ENCODE results near the gene PDZD2.

DNA sequence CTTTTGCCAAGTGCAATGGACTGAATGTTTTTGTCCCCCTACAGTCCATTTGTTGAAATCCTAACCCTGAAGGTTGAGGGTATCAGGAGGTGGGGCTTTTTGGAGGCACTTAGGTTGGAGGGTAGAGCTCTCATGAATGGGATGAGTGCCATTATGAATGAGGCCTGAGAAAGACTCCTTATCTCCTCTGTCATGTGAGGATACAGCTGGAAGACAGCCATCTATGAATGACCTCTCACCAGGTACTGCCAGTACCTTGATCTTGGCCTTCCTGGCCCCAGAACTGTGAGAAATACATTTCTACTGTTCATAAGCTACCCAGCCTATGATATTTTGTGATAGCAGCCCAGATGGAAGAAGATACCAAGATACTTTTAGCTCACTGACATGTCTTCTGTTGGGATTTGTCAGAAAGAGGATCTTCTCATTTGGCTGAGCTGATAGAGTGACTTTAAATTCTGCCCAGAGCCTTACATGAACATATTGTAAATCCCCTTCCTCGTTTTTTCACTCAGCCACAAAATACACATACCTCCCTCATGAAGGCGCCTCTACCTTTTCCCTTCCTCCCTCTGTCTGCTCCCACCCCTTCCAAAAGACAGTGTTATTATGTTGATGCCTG, 256.4 kb downstream of the PDZD2 start:
- TF ChIP-seq, protein P1, sequence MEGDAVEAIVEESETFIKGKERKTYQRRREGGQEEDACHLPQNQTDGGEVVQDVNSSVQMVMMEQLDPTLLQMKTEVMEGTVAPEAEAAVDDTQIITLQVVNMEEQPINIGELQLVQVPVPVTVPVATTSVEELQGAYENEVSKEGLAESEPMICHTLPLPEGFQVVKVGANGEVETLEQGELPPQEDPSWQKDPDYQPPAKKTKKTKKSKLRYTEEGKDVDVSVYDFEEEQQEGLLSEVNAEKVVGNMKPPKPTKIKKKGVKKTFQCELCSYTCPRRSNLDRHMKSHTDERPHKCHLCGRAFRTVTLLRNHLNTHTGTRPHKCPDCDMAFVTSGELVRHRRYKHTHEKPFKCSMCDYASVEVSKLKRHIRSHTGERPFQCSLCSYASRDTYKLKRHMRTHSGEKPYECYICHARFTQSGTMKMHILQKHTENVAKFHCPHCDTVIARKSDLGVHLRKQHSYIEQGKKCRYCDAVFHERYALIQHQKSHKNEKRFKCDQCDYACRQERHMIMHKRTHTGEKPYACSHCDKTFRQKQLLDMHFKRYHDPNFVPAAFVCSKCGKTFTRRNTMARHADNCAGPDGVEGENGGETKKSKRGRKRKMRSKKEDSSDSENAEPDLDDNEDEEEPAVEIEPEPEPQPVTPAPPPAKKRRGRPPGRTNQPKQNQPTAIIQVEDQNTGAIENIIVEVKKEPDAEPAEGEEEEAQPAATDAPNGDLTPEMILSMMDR (IDR thresholded peaks at IDR 0.05 in 4 of 5, conservative IDR thresholded peaks at IDR 0.05 in 1 of 5): no peak
- TF ChIP-seq POLR2A (IDR thresholded peaks at IDR 0.05): no peak

All from gastrocnemius medialis (tissue), 4 donors.